ENCODE results near the gene HPSE2. TPM values are rescaled to one million over a fixed set of nuclear protein-coding genes. Genes with fewer than 3 reads are reported as not detected.

HPSE2 gene
- total RNA-seq, 1 experiment from 2014 or later, result not detected

DNA sequence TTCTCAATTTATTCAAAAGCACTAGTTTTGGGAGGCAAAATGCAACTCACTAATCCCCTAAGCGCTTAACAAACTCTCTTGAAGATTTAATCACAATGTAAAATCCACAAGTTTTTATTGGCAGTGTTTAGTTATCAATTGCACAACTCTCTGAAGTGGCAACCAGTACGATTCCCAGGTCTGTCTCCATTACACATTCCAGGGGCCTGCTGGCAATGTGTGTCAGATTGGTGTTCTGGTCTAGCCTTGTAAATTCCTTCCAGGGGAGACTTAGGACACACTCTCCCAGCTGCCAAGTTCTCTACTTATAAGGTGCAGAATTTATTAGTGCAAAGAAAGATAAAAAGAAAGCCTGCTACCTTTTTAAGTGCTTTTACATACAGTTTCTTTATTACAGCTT, 624.2 kb downstream of the HPSE2 start:
- H3K27me3 ChIP-seq (ENCODE audit: control insufficient read depth, insufficient read depth, low read length), result 0 out of 2 replicates have a peak, but pooled peaks cover 2% of the 10 kb centered on the region
- H3K4me1 ChIP-seq (ENCODE audit: control insufficient read depth, insufficient read depth, low read length), result no peaks in the 10 kb centered on the region
- no peaks in the 10 kb centered on the region for H3K36me3 ChIP-seq (ENCODE audit: control insufficient read depth, insufficient read depth, low read length)
- TF ChIP-seq, protein P1, sequence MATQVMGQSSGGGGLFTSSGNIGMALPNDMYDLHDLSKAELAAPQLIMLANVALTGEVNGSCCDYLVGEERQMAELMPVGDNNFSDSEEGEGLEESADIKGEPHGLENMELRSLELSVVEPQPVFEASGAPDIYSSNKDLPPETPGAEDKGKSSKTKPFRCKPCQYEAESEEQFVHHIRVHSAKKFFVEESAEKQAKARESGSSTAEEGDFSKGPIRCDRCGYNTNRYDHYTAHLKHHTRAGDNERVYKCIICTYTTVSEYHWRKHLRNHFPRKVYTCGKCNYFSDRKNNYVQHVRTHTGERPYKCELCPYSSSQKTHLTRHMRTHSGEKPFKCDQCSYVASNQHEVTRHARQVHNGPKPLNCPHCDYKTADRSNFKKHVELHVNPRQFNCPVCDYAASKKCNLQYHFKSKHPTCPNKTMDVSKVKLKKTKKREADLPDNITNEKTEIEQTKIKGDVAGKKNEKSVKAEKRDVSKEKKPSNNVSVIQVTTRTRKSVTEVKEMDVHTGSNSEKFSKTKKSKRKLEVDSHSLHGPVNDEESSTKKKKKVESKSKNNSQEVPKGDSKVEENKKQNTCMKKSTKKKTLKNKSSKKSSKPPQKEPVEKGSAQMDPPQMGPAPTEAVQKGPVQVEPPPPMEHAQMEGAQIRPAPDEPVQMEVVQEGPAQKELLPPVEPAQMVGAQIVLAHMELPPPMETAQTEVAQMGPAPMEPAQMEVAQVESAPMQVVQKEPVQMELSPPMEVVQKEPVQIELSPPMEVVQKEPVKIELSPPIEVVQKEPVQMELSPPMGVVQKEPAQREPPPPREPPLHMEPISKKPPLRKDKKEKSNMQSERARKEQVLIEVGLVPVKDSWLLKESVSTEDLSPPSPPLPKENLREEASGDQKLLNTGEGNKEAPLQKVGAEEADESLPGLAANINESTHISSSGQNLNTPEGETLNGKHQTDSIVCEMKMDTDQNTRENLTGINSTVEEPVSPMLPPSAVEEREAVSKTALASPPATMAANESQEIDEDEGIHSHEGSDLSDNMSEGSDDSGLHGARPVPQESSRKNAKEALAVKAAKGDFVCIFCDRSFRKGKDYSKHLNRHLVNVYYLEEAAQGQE (IDR thresholded peaks at IDR 0.05; ENCODE audit: insufficient read depth in 1 of 2, low read depth in 2 of 2, low read length in 1 of 2), result no peak
- no TSS peak for BruUV-seq (replicated peaks)
- in situ Hi-C loops (cut with HindIII; ENCODE audit: low pct_unique_long_range_greater_than_20kb, low sequenced_read_pairs), result no loop called here
- ATAC-seq (no peak), DNase-seq (ENCODE audit: low read depth, low spot score) (no peak)
- CTCF ChIA-PET, result interaction anchor here (0.6 to 0.7 kb wide), 2 partner anchors 14 to 183 kb away, joined by 3 to 6 read pairs; no protein-coding TSS in a partner anchor
- no peak overlapping the region for H3K27ac ChIP-seq (ENCODE audit: low read length)
- no peaks in the 10 kb centered on the region for H3K9me3 ChIP-seq (ENCODE audit: control insufficient read depth, insufficient read depth, low read depth, low read length)
- H3K4me3 ChIP-seq (ENCODE audit: low read depth in 2 of 2, low read length in 2 of 2), result no peak overlapping the region
- intact Hi-C loops (cut with micrococcal nuclease; ENCODE audit: unreplicated experiment), result no loop called here
- POLR2A ChIA-PET, result no interaction called here

DNA sequence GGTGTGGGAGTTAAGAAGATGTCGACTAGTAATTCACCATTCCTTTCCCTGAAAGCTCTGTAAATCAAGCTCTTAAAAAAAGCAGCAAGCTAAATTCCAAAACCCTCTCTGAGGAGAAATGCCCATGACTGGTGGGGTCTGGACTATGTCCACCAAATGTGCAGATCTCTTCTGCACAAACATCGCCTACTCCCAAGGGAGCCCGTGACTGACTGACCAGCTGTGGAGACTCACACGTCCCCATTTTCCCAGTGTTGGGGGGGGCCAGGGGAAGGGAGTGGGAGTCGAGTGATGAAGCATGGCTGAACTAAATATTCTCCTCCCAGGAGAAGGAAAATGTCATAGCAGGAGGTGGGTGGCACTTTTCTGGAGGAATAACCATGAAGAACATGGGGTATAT, 624.8 kb downstream of the HPSE2 start:
- Histone ChIP-seq H3K27me3 (ENCODE audit: control insufficient read depth, insufficient read depth, low read length) (0 out of 2 replicates have a peak, but pooled peaks cover 2% of the 10 kb centered on the region), H3K4me3 (ENCODE audit: low read depth in 2 of 2, low read length in 2 of 2) (no peak overlapping the region), H3K9me3 (ENCODE audit: control insufficient read depth, insufficient read depth, low read depth, low read length) (no peaks in the 10 kb centered on the region), H3K36me3 (ENCODE audit: control insufficient read depth, insufficient read depth, low read length) (no peaks in the 10 kb centered on the region), H3K4me1 (ENCODE audit: control insufficient read depth, insufficient read depth, low read length) (no peaks in the 10 kb centered on the region), H3K27ac (ENCODE audit: low read length) (no peak overlapping the region)
- ATAC-seq (no peak), DNase-seq (ENCODE audit: low read depth, low spot score) (no peak)
- ChIA-PET CTCF (no interaction called here), POLR2A (no interaction called here)
- intact Hi-C loops (cut with micrococcal nuclease; ENCODE audit: unreplicated experiment) (no loop called here), in situ Hi-C loops (cut with HindIII; ENCODE audit: low pct_unique_long_range_greater_than_20kb, low sequenced_read_pairs) (no loop called here)
- TF ChIP-seq, protein P2, sequence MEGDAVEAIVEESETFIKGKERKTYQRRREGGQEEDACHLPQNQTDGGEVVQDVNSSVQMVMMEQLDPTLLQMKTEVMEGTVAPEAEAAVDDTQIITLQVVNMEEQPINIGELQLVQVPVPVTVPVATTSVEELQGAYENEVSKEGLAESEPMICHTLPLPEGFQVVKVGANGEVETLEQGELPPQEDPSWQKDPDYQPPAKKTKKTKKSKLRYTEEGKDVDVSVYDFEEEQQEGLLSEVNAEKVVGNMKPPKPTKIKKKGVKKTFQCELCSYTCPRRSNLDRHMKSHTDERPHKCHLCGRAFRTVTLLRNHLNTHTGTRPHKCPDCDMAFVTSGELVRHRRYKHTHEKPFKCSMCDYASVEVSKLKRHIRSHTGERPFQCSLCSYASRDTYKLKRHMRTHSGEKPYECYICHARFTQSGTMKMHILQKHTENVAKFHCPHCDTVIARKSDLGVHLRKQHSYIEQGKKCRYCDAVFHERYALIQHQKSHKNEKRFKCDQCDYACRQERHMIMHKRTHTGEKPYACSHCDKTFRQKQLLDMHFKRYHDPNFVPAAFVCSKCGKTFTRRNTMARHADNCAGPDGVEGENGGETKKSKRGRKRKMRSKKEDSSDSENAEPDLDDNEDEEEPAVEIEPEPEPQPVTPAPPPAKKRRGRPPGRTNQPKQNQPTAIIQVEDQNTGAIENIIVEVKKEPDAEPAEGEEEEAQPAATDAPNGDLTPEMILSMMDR (IDR thresholded peaks at IDR 0.05), result no peak
- TF ChIP-seq, protein P1 (IDR thresholded peaks at IDR 0.05; ENCODE audit: insufficient read depth in 1 of 2, low read depth in 2 of 2, low read length in 1 of 2), result no peak
- TF ChIP-seq POLR2AphosphoS5 (IDR thresholded peaks at IDR 0.05; ENCODE audit: low read depth, low read length) (no peak), SIN3A (IDR thresholded peaks at IDR 0.05; ENCODE audit: borderline replicate concordance, insufficient read depth, low read depth, low read length) (no peak), TCF7L2 (IDR thresholded peaks at IDR 0.05; ENCODE audit: low read depth, low read length) (no peak)
- no TSS peak for BruUV-seq (replicated peaks)
